ENCODE measurements around the gene JPH2.

Gene JPH2

DNA sequence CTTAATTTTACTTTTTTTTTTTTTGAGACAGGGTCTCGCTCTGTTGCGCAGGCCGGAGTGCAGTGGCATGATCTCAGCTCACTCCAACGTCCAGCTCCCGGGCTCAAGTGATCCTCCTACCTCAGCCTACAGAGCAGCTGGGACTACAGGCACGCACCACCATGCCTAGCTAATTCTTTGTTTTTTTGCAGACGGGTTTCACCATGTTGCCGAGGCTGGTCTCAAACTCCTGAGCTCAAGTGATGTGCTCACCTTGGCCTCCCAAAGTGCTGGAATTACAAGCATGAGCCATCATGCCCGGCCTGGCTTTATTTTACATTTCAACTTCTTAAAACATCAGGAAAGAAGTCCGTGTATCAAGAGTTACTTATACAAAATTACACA lies 17.8 kb upstream of the JPH2 start:
- no peak for TF ChIP-seq GATA2 (IDR thresholded peaks at IDR 0.05; ENCODE audit: low read depth, low read length)
- no peak for TF ChIP-seq GATA3 (IDR thresholded peaks at IDR 0.05; ENCODE audit: low read depth, low read length)

DNA sequence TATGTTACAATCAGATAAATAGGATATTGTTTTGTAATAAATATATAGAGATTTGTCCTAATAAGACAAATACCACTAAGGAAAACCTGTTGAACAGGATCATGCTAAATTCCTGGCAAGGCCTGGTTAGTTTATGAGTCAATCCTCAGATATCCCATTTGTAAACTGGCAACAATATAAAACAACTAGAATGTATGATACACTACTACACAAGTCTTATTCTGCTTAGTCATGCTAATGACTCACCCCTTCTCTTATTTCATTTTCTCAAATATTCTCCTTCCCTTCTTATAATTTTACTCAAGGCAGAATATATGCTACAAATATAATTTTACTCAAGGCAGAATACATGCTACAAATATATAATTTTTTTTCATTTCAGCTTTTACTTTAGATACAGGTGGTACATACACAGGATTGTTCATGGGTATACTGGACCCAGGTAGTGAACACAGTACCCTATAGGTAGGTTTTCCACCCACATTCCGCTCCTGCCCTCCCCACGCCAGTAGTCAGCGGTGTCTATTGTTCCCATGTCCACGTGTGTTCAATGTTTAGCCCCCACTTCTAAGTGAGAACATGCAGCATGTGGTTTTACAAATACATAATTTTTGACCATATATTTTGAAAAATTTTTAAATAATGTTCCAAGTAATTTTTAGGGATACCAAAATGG lies 17.3 kb upstream of the JPH2 start:
- TF ChIP-seq GATA3 (IDR thresholded peaks at IDR 0.05; ENCODE audit: low read depth, low read length) (no peak), GATA2 (IDR thresholded peaks at IDR 0.05; ENCODE audit: low read depth, low read length) (no peak)

DNA sequence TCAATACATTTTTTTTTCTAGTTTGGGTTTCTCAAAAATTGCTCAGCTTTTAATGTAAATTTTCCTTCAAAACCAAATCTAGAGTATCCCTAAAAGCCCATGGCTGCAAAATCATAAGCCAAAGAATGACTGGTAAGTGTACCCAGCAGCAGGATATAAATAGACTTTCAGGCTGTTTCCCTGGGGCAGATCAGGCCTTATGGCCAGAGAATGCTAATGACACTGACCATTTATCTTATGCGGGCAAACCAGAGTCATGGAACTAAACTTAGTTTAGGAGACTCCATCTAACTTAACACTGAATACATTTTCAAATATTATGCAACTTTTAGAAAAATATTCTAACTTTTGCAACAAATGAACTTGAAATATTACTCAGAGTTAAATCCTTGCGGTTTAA lies 16.2 kb upstream of the JPH2 start:
- TF ChIP-seq GATA3 (IDR thresholded peaks at IDR 0.05; ENCODE audit: low read depth, low read length) (no peak), GATA2 (IDR thresholded peaks at IDR 0.05; ENCODE audit: low read depth, low read length) (no peak)

DNA sequence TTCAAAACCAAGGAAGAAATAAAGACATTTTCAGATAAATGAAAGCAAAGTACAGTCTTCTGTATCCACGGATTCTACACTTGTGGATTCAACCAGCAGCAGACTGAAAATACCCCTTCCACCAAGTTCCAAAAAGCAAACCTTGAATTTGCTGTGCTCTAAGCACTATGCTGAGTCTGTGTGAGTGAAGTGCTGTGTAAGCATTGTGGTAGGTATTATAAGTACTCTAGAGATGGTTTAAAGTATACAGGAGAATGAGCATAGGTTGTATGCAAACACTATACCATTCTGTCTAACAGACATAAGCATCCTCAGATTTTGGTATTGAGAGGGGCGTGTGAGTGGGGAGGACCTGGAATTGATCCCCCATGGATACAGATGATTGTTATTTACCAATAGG lies 14.0 kb upstream of the JPH2 start:
- no peak for TF ChIP-seq GATA2 (IDR thresholded peaks at IDR 0.05; ENCODE audit: low read depth, low read length)
- TF ChIP-seq GATA3 (IDR thresholded peaks at IDR 0.05; ENCODE audit: low read depth, low read length): no peak

DNA sequence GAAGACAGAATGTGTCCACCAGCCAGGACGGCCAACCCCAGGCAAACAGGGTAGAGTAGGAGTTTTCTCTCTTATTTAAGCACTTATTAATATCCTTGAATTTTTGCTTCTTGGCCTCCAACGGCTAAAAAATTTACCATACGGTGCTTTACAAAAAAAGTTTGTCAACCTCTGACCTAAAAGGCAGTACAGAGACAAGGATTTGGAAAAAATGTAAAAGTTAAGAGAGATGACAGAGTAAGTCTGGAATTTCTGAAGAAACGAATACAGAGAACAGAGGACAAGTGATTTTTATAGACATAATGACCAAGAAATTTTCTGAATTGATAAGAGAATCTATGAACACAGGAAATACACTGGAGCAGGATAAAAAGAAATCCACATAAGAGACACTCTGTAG lies 13.4 kb upstream of the JPH2 start:
- TF ChIP-seq GATA2 (IDR thresholded peaks at IDR 0.05; ENCODE audit: low read depth, low read length): no peak
- no peak for TF ChIP-seq GATA3 (IDR thresholded peaks at IDR 0.05; ENCODE audit: low read depth, low read length)

DNA sequence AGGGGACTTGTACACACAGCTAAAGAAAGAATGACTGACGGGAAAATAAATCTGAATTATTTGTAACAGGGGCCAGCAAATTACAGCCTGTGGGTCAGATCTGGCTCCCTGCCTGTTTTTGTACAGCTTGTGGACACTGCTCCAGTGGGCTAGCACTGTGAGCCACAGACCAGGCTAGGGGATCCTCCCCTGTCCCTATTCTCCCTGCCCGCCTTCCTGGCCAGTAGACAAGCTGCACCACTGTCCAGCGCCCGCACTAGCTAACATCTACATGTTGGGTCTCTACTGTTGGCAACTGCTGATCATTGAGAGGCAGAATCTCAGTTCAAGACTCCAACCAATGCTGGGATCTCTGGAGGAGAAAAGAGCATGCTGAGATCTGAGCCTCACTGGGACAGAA lies 12.9 kb upstream of the JPH2 start:
- TF ChIP-seq GATA2 (IDR thresholded peaks at IDR 0.05; ENCODE audit: low read depth, low read length): no peak
- no peak for TF ChIP-seq GATA3 (IDR thresholded peaks at IDR 0.05; ENCODE audit: low read depth, low read length)

DNA sequence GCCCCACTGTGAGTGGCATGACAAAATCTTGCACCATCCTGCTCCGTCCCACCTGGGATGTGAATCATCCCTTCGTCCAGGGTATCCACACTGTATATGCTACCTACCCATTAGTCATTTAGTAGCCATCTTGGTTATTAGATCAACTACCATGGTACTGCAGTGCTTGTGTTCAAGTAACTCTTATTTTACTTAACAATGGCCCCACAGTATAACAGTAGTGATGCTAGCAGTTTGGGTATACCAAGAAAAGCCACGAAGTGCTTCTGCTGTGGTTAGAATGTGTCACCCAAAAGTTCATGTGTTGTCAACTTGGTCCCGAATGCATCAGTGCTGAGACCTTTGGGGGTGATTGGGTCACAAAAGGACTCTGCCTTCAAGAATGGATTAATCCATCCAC lies 11.9 kb upstream of the JPH2 start:
- TF ChIP-seq GATA3 (IDR thresholded peaks at IDR 0.05; ENCODE audit: low read depth, low read length) (no peak), GATA2 (IDR thresholded peaks at IDR 0.05; ENCODE audit: low read depth, low read length) (no peak)

DNA sequence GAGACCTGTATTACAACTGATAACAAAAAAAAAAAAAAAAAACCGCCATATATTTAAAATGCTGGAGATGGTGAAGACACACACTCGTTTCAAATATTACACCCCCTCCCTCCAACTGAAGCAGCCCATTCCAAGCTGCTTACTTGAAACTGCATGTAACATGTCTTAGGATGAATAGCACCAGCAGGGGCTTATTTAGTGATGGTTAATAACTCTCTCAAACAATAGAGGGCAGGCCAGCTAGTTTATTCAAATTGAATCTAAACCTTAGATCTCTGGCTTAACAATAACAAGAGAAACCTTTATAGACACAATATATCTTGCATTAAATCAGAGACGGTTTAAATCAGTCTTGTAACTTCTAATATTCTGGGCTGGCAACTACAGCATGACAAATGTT lies 9.3 kb upstream of the JPH2 start:
- TF ChIP-seq GATA2 (IDR thresholded peaks at IDR 0.05; ENCODE audit: low read depth, low read length) (no peak), GATA3 (IDR thresholded peaks at IDR 0.05; ENCODE audit: low read depth, low read length) (no peak)

DNA sequence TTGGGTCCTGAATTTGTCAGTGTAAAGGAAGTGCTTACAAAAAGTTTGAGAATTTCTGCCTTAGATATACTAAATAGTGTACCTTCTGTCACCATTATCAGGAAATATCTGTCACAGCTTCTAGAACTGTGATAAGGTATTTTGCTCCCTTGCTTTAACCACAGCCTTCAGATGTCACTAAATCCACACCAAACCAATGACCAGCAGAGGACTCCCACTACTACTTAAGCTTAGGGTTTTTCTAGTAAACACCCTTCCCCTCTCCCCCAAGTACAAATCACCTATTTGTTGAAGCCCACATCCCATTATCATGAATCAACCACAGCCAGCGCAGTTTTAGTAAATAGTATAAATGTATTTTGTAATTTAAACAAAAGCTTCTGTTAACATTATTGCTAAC lies 8.6 kb upstream of the JPH2 start:
- TF ChIP-seq GATA3 (IDR thresholded peaks at IDR 0.05; ENCODE audit: low read depth, low read length): no peak

DNA sequence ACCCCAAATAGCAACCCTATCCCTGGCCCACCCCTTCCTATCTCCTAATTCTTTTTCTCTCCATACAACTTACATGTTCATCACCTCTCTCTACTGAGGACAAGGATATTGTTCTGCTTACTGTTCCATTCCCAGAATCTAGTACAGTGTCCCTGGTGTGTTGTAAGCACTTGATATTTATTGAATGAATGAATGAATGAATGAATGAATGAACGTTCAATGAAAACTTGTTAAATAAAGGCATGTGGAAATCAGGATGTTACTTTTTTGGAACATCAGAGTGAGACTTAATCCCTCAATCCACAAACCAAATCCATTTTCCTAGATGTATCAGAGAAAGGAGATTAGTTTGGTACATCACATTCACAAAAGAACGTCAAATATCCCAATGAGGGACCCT lies 6.8 kb upstream of the JPH2 start:
- TF ChIP-seq GATA3 (IDR thresholded peaks at IDR 0.05; ENCODE audit: low read depth, low read length) (no peak), GATA2 (IDR thresholded peaks at IDR 0.05; ENCODE audit: low read depth, low read length) (no peak)

DNA sequence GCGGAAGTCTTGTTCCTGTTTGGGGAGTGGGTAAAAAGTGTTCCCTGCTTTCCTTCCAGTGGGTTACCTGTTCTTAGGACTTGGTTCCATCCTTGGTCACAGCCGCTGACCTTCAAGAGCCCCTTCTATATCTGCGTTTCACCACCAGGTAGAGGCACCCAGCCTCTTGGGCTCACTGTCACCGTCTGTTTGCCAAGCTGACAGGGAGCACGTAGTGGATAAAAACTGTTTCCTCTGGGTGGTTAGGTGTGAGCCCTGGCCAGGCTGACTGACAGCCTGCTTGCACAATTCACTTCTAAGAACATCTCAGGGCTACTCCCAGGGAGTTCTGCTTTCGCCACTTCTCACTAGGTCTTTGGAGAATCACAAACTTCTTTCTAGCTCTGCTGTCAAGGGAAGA lies 1.8 kb upstream of the JPH2 start:
- no peak for TF ChIP-seq GATA2 (IDR thresholded peaks at IDR 0.05; ENCODE audit: low read depth, low read length)
- TF ChIP-seq GATA3 (IDR thresholded peaks at IDR 0.05; ENCODE audit: low read depth, low read length): no peak

DNA sequence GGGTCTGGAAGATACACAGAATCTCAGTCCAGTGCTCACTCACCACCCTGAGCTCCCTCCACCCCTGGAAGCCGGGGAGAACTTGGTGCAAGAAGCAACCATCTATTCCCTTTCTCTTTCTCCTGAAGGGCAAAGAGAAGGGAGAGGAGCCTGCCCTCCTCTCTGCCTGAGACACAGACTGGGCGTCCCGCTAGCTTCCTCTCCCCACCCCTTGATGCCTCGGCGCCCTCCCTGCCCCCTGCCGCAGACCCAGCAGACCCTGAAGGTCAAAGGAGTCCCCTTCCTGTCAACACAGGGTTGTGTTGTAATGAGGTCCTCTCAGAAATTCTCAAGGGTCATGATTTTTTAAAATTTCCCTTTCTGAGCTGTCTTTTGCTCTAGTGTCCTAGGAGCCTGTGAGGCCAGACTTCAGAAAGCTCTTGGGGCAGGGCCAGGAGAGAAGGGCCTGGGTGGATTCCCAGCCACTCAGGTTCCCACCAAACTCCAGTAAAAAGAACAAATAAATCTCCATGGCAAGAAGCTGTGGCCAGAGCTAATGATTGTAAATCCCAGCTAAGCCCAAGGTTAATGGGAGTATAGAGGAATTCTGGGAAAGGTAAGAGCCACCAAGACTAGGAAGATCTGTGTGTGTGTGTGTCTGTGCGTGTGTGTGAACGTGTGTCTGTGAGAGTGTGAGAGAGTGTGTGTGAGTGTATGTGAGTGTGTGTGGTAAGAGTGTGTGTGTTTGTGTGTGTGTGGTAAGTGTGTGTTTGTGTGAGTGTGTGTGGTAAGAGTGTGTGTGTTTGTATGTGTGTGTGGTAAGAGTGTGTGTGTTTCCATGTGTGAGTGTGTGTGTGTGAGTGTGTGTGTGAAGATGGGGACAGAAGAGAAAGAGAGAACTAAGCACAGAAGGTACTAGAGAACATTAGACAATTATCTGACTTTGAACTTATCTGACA lies 1.1 kb upstream of the JPH2 start:
- TF ChIP-seq GATA2 (IDR thresholded peaks at IDR 0.05; ENCODE audit: low read depth, low read length) (no peak), GATA3 (IDR thresholded peaks at IDR 0.05; ENCODE audit: low read depth, low read length) (no peak)

DNA sequence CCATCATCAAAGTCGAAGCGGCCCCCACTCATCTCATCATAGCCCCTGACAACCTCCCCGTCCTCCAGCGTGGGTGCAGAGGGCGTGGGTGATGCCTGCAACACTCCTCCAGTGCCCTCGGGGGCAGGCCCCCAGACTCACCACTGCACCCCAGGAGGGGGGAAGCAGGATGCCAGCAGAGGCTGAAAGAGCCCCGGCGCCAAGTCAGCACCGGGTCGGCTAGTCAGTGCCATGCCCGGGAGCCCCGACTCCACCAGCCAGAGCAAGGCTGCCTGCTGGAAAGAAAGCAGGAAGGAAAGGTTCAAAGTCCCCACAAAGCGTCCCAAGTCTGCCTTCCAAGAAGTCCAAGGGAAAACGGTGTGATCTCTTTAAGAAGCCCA lies 324 bp downstream of the JPH2 start:
- no peak for TF ChIP-seq GATA2 (IDR thresholded peaks at IDR 0.05; ENCODE audit: low read depth, low read length)
- TF ChIP-seq GATA3 (IDR thresholded peaks at IDR 0.05; ENCODE audit: low read depth, low read length): no peak

DNA sequence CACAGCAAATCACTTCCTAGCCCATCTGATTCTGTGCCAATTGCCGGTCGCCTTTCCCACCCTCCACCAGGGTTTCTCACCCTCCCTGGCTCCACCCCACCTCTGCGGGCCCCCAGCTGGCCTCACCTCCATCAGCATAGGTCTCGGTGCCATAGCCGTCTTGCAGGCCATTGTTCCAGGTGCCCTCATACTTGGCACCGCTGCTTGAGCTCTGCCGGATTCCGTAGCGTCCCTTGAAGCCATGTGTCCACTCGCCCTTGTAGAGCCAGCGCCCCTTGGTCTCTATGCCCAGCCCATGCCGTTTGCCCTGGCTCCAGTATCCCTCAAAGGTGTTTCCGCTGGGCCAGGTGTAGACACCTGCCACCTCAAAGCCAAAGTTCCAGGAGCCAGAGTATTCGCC lies 787 bp downstream of the JPH2 start:
- TF ChIP-seq GATA3 (IDR thresholded peaks at IDR 0.05; ENCODE audit: low read depth, low read length) (no peak), GATA2 (IDR thresholded peaks at IDR 0.05; ENCODE audit: low read depth, low read length) (no peak)

DNA sequence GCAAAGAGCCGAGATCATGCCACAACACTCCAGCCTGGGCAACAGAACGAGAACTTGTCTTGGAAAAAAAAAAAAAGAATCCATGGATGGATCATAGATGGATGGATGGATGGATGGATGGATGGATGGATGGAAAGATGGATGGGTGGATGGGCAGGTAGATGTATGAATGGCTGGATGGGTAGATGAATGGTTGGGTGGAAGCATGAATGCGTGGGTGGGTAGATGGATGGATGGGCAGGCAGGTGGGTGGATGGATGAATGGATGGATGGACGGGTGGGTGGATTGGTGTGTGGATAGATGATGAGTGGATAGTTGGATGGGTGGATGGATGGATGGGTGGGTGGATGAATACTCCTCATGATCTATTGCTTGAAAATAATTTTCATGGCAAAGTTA lies 1.4 kb downstream of the JPH2 start:
- TF ChIP-seq GATA2 (IDR thresholded peaks at IDR 0.05; ENCODE audit: low read depth, low read length) (no peak), GATA3 (IDR thresholded peaks at IDR 0.05; ENCODE audit: low read depth, low read length) (no peak)
